CD4-positive, alpha-beta T cell (primary cell): ENCODE measurements around the gene CLIC4. TPM values are rescaled to one million over a fixed set of nuclear protein-coding genes. Genes with fewer than 3 reads are reported as not detected.
"Not testable (repeated sequence)": the region's sequence is repeated elsewhere in the genome, so short reads cannot be mapped to it uniquely, and the experiment has no call there.

ENCODE experiments used
- ATAC-seq: fragments of 200-7000 bp; cut with Tn5 transposase; one replicate; pipeline ENCODE4 v1.10.0; 2022; ENCODE audit warnings: mild to moderate bottlenecking; ENCODE audit not compliant: poor library complexity
- CTCF ChIA-PET: fragments of 350-600 bp; sonication (Branson Sonifier 250); formaldehyde crosslinking; loops from one replicate; lab custom pipeline; 2021; ENCODE audit warnings: antibody characterized with exemption, inconsistent platforms; lab: Charles Lee
- POLR2A ChIA-PET: fragments of 350-600 bp; sonication (Branson Sonifier 250); formaldehyde crosslinking; loops from one replicate; lab custom pipeline; 2021; ENCODE audit warnings: antibody characterized with exemption, inconsistent platforms; lab: Charles Lee
- DNase-seq, 14 experiments: peaks; one replicate each; pipeline ENCODE4 v3.0.0-alpha.2; 2013 to 2020; ENCODE audit warnings: mixed read lengths in 2 of 14
- H3K27ac ChIP-seq, 2 donors: one replicate each; pipeline versions ENCODE4 v1.5.1 to v1.7.0; 2013; ENCODE audit warnings: low read length in 2 of 2, low read depth in 1 of 2, mild to moderate bottlenecking in 1 of 2
- H3K27me3 ChIP-seq, 2 experiments: 1 replicate in 1 of 2; 2 replicates in 1 of 2; pipeline versions ENCODE4 v1.6.1 to v1.7.0; 2013; ENCODE audit warnings: low read length in 2 of 2, control low read depth in 1 of 2, mild to moderate bottlenecking in 1 of 2, moderate library complexity in 1 of 2; ENCODE audit not compliant: insufficient read depth in 2 of 2, control insufficient read depth in 1 of 2
- H3K36me3 ChIP-seq: one replicate; pipeline ENCODE4 v1.6.1; 2013; ENCODE audit warnings: low read length, control low read depth; ENCODE audit not compliant: insufficient read depth
- H3K4me1 ChIP-seq: one replicate; pipeline ENCODE4 v1.6.1; 2013; ENCODE audit warnings: low read length, control low read depth; ENCODE audit not compliant: insufficient read depth
- H3K4me3 ChIP-seq: one replicate; pipeline ENCODE4 v1.5.1; 2013; ENCODE audit warnings: mild to moderate bottlenecking, low read length, moderate library complexity
- H3K9me3 ChIP-seq, 2 experiments: 1 replicate in 1 of 2; 2 replicates in 1 of 2; pipeline versions ENCODE4 v1.6.1 to v1.7.0; 2013; ENCODE audit warnings: low read length in 2 of 2, mild to moderate bottlenecking in 2 of 2, control low read depth in 1 of 2, moderate library complexity in 1 of 2; ENCODE audit not compliant: control insufficient read depth in 1 of 2, insufficient read depth in 1 of 2
- H3K27ac Mint-ChIP-seq: one replicate; pipeline ENCODE4 v1.8.0; 2020; ENCODE audit warnings: mixed read lengths
- H3K27me3 Mint-ChIP-seq: one replicate; pipeline ENCODE4 v1.8.0; 2021; ENCODE audit warnings: mixed read lengths
- H3K36me3 Mint-ChIP-seq: one replicate; pipeline ENCODE4 v1.8.0; 2021; ENCODE audit warnings: low read depth, mixed read lengths
- H3K4me1 Mint-ChIP-seq: one replicate; pipeline ENCODE4 v1.8.0; 2021; ENCODE audit warnings: low read depth, mixed read lengths
- H3K4me3 Mint-ChIP-seq: one replicate; pipeline ENCODE4 v1.8.0; 2020; ENCODE audit warnings: mild to moderate bottlenecking, mixed read lengths
- H3K9me3 Mint-ChIP-seq: one replicate; pipeline ENCODE4 v1.8.0; 2020; ENCODE audit warnings: mixed read lengths
- intact Hi-C, 2 experiments: fragments of 100-400 bp; cut with DNase I in 1 of 2; cut with micrococcal nuclease in 1 of 2; formaldehyde crosslinking; loops; one replicate each; pipeline versions ENCODE4 v1.15.1 to v1.9.0; 2023 to 2025; cut with DNase I, micrococcal nuclease
- total RNA-seq, 174 experiments: library from RNA in 2 of 174; stranded (reverse) in 2 of 174; gene quantifications; one replicate each; pipeline ENCODE4 v1.2.3 and lab custom pipeline; 2021 to 2026
- TF ChIP-seq, protein P1 (sequence below): fragments of 200-600 bp; IDR thresholded peaks from one replicate; pipeline ENCODE4 v1.8.0; 2022; ENCODE audit warnings: antibody characterized with exemption, mild to moderate bottlenecking

Gene CLIC4
- total RNA-seq, 2 experiments from 2014 or later, result 1.1 to 1.3 TPM

DNA sequence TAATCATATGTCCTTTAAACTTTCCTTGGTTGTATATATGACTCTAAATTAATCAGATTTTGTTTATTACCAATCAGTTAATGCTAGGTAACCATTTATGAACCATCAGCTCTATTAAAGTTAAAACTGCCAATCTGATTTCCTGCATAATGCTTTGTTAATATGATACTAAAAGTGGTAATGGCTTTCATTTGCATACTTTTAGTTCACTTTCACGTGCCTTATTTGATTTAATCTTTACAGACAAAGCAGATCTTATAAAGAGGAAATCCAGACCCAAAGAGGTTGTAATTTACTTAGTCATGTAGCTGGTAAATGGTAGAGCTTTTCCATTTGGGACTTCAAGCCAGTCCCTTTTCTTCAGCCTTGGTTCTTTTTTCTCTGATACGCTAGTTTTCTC, 61.3 kb downstream of the CLIC4 start:
- Mint-ChIP-seq H3K27me3 (no peaks in the 10 kb centered on the region), H3K36me3 (no peaks in the 10 kb centered on the region), H3K4me3 (no peak overlapping the region), H3K4me1 (no peaks in the 10 kb centered on the region), H3K27ac (no peak overlapping the region), H3K9me3 (no peaks in the 10 kb centered on the region)
- Histone ChIP-seq H3K9me3 (no peaks in the 10 kb centered on the region), H3K4me1 (no peaks in the 10 kb centered on the region), H3K36me3 (no peaks in the 10 kb centered on the region), H3K27me3 (no peaks in the 10 kb centered on the region), H3K27ac (no peak overlapping the region), H3K4me3 (no peak overlapping the region)
- ChIA-PET CTCF (interaction anchor here (0.5 to 1.5 kb wide), 2 partner anchors 19 to 134 kb away, joined by 4 to 6 read pairs; no protein-coding TSS in a partner anchor), POLR2A (no interaction called here)
- ATAC-seq (no peak), DNase-seq (no peak)
- TF ChIP-seq, protein P1, sequence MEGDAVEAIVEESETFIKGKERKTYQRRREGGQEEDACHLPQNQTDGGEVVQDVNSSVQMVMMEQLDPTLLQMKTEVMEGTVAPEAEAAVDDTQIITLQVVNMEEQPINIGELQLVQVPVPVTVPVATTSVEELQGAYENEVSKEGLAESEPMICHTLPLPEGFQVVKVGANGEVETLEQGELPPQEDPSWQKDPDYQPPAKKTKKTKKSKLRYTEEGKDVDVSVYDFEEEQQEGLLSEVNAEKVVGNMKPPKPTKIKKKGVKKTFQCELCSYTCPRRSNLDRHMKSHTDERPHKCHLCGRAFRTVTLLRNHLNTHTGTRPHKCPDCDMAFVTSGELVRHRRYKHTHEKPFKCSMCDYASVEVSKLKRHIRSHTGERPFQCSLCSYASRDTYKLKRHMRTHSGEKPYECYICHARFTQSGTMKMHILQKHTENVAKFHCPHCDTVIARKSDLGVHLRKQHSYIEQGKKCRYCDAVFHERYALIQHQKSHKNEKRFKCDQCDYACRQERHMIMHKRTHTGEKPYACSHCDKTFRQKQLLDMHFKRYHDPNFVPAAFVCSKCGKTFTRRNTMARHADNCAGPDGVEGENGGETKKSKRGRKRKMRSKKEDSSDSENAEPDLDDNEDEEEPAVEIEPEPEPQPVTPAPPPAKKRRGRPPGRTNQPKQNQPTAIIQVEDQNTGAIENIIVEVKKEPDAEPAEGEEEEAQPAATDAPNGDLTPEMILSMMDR, result no peak
- intact Hi-C loops, result no loop called here

GRCh38 chr1:24811494-24811893, 66.2 kb downstream of the CLIC4 start:
- H3K27ac Mint-ChIP-seq, H3K36me3 ChIP-seq, H3K4me1 Mint-ChIP-seq, H3K27ac ChIP-seq, intact Hi-C loops, H3K9me3 ChIP-seq, H3K9me3 Mint-ChIP-seq, ATAC-seq, H3K4me3 ChIP-seq, H3K4me3 Mint-ChIP-seq, H3K4me1 ChIP-seq, POLR2A ChIA-PET, DNase-seq, CTCF ChIA-PET, H3K36me3 Mint-ChIP-seq, H3K27me3 ChIP-seq, H3K27me3 Mint-ChIP-seq: not testable (repeated sequence)

- H3K9me3 Mint-ChIP-seq, H3K27me3 Mint-ChIP-seq, H3K27ac Mint-ChIP-seq, intact Hi-C loops, H3K27ac ChIP-seq, CTCF ChIA-PET, H3K4me3 Mint-ChIP-seq, H3K9me3 ChIP-seq, H3K36me3 ChIP-seq, H3K4me1 Mint-ChIP-seq, H3K4me1 ChIP-seq, DNase-seq, H3K36me3 Mint-ChIP-seq, ATAC-seq, POLR2A ChIA-PET, H3K27me3 ChIP-seq, H3K4me3 ChIP-seq: not testable (repeated sequence)
These were observed 75.0 kb downstream of the CLIC4 start for GRCh38 chr1:24820221-24820620.

DNA sequence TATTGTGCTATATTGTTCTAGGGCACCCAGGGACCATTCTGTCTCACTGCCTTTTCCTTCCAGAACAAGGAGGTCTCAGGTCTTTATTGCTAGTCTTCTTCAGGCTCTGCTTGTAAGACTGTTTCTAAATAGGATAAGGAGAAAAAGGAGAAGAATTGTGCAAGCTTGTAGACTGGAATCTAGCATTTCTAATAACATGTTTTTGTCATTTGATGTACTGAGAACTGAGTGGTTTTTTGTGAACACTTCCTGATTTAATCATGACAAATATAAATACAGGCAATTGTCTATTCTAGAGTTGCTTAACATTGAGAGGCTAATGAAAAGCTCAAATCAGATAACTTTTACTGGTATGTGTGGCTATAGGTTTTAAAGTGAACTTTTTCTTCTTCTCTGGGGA, 77.6 kb downstream of the CLIC4 start:
- intact Hi-C loops, result no loop called here
- Mint-ChIP-seq H3K4me3 (no peak overlapping the region), H3K27ac (no peak overlapping the region), H3K27me3 (no peaks in the 10 kb centered on the region), H3K36me3 (no peaks in the 10 kb centered on the region), H3K4me1 (no peaks in the 10 kb centered on the region), H3K9me3 (no peaks in the 10 kb centered on the region)
- H3K27me3 ChIP-seq, result no peaks in the 10 kb centered on the region
- no peaks in the 10 kb centered on the region for H3K4me1 ChIP-seq
- no peaks in the 10 kb centered on the region for H3K9me3 ChIP-seq
- ChIA-PET CTCF (interaction anchor here (1.1 to 1.2 kb wide), 2 partner anchors 12 to 672 kb away, joined by 3 read pairs; no protein-coding TSS in a partner anchor), POLR2A (no interaction called here)
- no peak for ATAC-seq
- no peaks in the 10 kb centered on the region for H3K36me3 ChIP-seq
- no peak for DNase-seq
- TF ChIP-seq, protein P1, result no peak
- H3K4me3 ChIP-seq, result no peak overlapping the region
- no peak overlapping the region for H3K27ac ChIP-seq

DNA sequence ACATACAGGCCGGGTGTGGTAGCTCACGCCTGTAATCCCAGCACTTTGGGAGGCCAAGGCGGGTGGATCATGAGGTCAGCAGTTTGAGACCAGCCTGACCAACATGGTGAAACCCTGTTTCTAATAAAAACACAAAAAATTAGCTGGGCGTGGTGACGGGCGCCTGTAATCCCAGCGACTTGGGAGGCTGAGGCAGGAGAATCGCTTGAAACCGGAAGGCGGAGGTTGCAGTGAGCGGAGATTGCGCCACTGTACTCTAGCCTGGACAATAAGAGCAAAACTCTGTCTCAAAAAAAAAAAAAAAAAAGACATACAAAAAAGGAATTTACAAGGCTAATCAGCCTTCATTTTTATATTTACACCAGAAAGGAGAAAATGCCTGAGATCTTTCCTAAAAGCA, 78.2 kb downstream of the CLIC4 start:
- H3K4me3 Mint-ChIP-seq, H3K9me3 ChIP-seq, POLR2A ChIA-PET, H3K27me3 Mint-ChIP-seq, H3K4me3 ChIP-seq, H3K27me3 ChIP-seq, H3K27ac Mint-ChIP-seq, H3K36me3 Mint-ChIP-seq, H3K9me3 Mint-ChIP-seq, H3K36me3 ChIP-seq, H3K4me1 ChIP-seq, H3K4me1 Mint-ChIP-seq, ATAC-seq, H3K27ac ChIP-seq, DNase-seq, intact Hi-C loops: not testable (repeated sequence)
- CTCF ChIA-PET, result interaction anchor here (1.1 to 1.2 kb wide), 2 partner anchors 12 to 673 kb away, joined by 3 read pairs; no protein-coding TSS in a partner anchor
